GM21529 (cell line): ENCODE data around the gene FGF12.
"Not testable (repeated sequence)": the region's sequence is repeated elsewhere in the genome, so short reads cannot be mapped to it uniquely, and the experiment has no call there.

Experiments used
- ATAC-seq: cut with Tn5 transposase; IDR thresholded peaks from one replicate; pipeline ENCODE4 v1.9.1; 2021; ENCODE audit not compliant: unreplicated experiment

Gene FGF12

DNA sequence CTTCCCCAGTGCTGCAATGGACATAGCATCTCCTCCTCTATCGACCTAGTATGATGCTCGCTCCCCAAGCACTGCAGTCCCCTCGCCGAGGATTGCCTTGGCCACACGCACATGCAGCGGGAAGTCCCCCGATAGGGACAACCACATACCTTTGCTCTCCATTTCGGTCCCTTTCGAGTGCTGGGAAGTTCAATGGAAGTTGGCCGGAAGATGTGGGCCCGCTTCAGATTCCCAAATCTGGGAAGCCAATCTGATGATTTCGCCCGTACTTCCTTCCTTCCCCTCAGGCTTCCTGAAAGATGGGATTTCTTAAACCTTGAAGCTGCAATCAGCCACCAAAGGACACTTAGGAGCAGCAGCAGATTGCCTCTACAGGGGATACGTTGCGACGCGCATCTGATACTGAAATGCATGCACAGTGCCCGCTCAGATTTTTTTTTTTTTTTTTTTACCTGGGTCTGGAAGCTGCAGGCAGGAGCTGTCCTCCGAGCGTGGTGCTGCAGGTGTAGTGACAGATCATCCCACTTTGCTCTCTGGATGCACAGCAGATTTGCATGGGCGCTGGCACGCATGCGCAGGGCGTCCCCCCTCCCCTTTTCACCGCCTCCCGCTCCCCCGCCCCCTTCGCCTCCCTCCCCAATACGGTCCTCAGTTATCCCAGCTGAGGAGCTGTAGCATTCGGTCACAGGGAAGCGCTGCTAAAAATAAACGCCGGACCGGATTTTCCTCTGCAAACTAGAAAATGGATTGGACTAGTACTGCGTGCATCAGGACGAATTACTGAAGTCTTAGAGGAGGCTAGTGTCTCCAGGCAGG is at the start of gene FGF12:
FGF12 (minus strand) TSS at position 510 of the 816 bp plus-strand sequence.
- no peak for ATAC-seq

DNA sequence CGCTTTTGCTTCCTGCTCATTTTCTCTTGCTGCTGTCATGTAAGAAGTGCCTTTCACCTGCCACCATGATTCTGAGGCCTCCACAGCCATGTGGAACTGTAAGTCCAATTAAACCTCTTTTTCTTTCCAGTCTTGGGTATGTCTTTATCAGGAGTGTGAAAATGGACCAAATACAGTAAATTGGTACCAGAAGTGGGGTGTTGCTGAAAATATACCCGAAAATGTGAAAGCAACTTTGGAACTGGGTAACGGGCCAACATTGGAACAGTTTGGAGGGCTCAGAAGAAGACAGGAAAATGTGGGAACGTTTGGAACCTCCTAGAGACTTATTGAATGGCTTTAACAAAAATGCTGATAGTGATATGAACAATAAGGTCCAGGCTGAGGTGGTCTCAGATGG is 47.0 kb upstream of the FGF12 start:
- ATAC-seq, result not testable (repeated sequence)

DNA sequence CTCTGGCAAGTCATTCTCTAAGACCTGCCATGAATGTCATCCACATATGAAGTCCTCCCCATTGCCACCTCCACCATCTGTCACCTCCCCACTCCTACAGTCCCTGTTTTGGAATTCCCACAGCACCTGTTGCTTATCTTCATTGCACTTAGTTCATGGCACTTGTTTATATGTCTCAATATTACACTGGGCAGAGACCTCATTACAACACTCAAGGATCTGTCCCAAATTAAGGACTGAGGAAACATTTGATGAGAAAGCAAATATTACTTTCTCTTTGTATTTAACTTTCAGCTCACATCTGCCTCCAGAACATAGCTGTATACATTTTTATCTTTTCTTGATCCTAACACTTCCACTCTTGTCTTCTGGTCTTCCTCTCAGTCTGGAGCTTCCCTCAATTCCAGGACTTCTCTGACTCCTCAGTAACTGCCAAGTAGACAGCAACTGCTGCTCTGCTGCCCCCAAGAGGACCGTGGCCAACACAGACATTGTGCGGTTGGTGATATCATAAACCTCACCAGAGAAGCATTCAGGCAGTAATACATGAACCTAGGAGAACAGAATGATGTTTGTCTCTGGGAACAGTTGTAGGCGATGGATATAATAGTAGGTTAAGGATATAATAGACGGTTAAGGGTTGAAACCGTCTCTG is 45.0 kb upstream of the FGF12 start:
- no peak for ATAC-seq

DNA sequence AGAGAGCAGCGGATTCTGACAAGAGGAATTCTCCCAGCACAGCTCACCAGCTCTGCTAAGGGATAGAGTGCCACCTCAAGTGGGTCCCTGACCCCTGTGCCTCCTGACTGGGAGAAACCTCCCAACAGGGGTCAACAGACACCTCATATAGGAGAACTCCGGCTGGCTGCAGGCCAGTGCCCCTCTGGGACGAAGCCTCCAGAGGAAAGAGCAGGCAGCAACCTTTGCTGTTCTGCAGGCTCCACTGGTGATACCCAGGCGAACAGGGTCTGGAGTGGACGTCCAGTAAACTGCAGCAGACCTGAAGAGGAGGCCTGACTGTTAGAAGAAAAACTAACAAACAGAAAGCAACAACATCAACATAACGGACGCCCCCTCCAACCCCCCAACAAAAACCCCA is 31.3 kb upstream of the FGF12 start:
- ATAC-seq, result no peak

DNA sequence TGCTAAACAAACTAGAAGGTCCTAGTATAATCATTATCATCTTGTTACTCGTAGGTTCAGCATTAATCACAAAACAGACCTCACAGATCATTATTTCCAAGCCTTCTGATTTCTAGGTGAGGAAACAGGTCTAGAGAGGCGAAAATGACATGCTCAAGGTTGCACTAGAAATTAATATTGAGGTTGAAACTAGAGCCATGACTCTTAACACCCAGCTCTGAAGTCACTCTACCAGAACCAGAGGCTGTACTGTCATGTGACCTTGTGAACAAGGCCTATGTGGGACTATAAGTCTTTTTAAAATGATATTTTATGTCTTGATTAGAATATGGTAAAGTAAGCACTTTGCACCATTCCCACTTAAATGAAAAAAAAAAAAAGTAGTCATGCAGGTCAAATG is 23.8 kb upstream of the FGF12 start:
- ATAC-seq, result no peak

DNA sequence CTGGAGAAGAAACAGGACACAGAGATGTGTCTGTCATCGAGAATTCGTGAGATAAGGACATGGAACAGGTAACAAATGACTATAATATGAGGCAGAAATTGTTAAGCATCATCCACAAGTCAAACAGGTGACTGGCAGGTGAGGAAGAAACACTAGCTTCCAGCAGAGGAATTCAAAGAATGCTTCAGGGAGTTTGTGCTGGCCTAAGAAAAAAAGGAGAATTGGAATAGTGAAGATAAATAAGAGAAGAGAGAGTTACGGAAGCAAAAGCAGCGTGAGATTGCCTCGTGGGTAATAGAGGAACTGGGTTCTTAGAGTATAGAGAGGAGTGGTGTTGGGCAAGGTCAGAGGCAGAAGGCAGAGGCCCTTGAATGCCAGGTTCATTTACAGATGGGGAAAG is 22.9 kb upstream of the FGF12 start:
- no peak for ATAC-seq

DNA sequence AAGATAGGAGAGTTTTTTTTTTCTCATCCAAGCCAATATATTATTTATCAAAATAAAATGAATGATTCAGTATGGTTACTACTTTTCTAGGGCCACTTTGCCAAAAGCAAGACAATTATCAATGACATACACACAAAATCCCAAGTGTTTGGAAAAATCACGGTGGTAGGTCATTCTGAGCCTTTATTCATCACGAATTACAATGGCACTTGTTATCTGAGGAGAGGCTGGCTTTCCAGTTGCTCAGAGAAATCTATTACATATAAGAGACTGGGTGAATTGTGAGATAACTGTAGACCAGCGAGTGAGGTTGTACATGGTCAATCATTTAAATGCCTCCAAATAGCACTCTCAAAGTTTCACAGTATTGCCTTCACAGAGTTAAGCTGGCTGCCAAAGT is 20.4 kb upstream of the FGF12 start:
- ATAC-seq, result no peak

DNA sequence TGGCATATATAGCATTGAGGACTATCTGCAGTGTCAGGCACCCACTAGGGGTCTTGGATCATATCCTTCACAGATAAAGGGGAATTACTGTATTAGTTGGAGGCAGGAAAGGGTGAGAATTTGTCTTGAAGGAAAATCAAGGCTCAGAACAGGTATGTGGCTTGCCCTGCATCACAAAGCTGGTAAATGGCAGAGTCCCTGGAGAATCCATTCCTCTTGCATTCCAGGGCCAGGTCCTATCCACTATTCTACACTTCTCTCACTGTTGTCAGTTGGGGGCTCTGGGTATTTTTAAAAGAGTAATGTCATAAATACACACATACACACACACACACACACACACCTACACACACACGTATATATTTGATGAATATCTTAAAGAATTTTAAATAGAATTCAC is 19.8 kb upstream of the FGF12 start:
- no peak for ATAC-seq

DNA sequence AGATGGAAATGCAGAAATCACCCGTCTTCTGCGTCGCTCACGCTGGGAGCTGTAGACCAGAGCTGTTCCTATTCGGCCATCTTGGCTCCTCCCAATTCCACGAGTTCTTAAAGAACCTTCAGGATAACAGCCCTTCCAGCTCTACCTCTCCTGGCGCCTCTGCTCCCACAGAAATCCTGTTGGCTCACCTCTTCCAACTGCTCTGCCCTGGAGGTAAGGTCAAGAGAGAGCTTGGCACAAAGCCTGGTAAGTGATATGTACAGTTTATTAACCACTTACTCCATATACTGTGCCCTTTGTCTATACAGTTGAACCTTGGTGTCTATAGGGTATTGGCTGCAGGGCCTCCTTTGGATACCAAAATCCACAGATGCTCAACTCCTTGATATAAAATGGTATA is 17.8 kb upstream of the FGF12 start:
- ATAC-seq, result no peak

DNA sequence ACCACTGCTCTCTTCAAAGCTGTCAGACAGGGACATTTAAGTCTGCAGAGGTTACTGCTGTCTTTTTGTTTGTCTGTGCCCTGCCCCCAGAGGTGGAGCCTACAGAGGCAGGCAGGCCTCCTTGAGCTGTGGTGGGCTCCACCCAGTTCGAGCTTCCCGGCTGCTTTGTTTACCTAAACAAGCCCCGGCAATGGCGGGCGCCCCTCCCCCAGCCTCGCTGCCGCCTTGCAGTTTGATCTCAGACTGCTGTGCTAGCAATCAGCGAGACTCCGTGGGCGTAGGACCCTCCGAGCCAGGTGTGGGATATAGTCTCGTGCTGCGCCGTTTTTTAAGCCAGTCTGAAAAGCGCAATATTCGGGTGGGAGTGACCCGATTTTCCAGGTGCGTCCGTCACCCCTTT is 17.3 kb upstream of the FGF12 start:
- not testable (repeated sequence) for ATAC-seq

DNA sequence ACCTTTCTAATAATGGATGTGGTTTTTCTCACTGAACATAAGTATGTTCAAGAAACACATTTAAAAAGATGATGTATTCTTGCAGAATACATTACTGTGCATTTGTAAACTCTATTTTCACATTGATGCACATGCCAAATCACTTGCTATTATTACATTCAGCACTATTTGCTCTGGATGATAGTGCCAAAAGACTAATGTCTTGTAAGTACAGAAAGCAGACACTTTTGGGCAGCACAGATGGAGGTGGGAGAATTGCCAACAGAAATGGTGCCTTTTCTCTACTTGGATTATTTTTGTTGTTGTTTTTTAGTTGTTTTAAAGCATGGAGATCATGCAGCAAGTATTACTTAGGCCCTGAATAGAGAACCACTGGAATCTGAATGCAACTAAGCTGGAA is 10.2 kb upstream of the FGF12 start:
- ATAC-seq, result no peak

DNA sequence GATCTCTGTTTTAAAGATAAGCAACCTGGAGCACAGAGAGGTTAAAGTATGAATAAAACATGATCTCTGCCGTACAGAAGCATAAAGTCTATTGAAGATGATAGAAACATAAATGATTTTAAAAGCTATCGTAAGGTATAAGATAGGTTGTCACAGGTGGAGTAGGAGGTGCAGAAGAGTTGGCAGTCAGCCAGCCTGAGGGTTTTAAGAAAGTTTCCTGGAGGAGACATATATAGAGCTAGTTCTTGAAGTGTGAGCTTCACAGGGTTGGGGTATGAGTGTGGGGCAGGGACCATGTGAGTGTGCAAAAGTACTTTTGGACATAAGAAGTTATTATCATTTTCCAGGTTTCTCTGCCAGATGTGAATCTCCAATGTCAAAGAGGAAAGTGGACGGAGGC is 3.9 kb upstream of the FGF12 start:
- no peak for ATAC-seq

DNA sequence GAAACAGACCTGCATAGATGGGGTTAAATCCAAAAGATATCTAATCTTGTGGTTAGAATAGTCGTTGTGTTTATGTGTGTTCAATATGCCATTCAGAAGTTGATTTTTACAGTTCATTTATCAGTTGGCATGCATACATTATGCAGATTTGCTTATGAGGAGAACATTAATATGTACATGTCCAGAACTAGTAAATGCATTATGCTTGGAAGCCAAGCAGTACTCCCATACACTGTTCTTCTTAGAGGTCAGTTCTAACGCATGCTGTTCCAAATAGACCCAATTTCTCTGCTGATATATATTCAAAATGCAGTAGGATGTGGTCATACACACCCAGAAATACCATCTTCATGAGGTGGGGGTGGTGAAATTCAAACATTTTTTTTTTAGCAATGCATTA is 956 bp downstream of the FGF12 start:
- no peak for ATAC-seq

DNA sequence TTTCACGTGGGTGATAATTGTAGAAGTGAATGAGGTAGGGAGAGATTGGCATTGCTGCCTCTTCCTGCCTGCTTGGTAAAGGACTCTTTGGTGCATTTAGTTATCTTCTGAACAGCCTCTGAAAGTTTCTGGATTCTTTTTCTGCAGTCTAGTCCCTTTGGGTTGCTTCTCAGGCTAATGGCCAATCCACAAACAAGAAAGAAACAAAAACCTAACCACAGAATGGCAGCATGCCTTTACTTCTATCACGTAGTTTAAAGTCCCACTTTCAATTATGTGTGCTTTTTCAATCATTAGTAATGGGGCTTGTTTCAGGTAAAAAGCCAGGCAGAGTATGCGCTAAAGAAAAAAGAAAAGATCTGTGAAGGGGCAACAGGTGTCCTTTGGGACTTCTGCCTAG is 7.4 kb downstream of the FGF12 start:
- ATAC-seq, result no peak

DNA sequence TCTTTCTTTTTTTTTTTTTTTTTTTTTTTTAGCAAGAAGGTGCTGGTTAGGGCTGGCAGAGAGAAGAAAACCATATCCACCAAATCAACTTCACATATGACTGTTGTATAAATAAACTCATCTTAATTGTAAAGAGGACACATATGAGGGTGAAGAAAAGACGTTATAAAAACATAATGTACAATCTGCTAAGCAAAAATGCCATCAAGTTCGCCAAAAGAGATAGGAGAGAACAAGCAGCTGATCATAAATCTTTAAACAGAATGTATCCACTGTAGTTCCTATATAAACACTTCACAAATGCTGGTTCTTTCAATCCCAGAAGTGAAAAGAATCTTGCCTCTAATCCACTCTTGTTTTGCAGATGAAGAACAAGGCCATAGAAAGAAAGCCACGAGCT is 9.2 kb downstream of the FGF12 start:
- no peak for ATAC-seq

DNA sequence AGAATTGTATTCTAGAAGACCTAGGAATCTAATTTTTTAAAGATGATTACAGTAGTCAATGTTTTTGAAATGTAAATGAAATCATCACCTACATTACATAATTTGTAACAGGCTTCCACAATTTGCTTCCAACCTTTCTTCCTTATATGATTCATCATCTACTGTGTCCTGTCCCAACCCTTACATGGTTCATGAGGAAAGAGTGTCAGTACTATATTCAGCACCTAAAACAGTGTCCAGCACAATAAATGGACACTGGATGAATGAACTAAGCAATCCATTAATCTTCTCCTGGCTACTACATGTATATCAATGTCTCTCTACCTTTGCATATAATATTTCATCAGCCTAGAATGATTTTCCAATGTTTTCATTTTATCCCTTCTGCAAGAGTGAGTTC is 12.2 kb downstream of the FGF12 start:
- ATAC-seq, result no peak

DNA sequence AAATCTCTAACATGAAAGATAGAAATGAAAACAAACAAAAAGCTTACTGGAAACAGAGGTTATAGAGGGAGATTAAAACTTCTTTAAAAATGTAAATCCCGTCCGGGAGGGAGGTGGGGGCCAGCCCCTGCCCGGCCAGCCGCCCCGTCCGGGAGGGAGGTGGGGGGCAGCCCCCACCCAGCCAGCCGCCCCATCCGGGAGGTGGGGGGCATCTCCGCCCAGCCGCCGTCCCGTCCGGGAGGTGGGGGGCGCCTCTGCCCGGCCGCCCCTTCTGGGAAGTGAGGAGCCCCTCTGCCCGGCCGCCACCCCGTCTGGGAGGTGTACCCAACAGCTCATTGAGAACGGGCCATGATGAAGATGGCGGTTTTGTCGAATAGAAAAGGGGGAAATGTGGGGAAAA is 16.2 kb downstream of the FGF12 start:
- ATAC-seq, result not testable (repeated sequence)

DNA sequence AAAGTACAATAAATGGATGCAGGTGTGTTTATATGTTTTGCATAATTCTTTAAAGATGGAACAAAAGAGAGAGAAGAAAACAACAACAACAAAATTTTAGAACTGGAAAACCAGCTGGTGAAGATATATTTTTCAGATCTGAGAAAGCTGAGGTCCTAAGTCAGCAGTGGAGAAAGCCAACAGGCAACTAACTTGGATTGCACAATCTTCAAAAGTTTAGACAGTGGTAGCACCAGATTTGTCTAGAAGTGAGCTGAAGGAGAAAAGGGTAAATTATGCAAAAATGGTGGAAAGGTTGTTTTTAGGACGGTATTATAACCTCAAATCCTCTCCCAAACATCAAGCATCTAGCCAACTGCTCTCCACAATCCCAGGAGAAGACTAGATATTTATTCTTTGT is 17.0 kb downstream of the FGF12 start:
- no peak for ATAC-seq

DNA sequence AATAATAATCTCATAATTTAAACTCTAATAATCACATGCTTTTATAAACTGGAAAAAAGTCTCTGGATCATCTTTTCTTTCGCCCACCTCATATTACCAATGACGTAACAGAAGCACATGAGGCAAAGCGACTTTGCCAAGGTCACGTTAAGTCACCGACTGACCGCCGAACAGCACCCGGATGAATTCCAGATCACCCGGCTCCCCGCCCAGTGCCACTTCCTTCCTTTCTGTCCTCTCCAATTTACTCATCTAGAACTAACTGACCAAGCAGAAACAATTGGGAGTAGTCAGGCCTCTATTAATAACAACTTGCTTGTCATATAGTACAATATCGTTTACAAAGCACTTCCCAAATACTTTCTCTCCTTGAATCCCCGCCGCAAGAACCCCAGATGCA is 21.1 kb downstream of the FGF12 start:
- no peak for ATAC-seq

DNA sequence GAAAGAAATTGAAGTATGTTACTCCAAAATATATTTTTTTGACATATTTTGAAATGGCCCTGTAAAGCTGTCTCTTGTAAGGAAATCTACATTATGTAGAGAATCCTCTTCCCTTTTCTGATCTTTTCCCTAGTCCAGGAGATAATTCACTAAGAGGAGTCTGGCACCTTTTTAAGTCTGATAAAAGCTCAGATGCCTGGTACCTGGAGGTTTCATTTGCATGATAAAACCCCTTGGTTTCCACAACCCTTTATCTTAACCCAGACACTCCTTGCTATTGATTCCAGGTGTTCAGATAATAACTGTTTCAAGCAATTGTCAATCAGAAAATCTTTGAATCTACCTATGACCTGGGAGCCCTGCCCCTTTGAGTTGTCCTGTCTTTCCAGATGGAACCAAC is 26.5 kb downstream of the FGF12 start:
- no peak for ATAC-seq

DNA sequence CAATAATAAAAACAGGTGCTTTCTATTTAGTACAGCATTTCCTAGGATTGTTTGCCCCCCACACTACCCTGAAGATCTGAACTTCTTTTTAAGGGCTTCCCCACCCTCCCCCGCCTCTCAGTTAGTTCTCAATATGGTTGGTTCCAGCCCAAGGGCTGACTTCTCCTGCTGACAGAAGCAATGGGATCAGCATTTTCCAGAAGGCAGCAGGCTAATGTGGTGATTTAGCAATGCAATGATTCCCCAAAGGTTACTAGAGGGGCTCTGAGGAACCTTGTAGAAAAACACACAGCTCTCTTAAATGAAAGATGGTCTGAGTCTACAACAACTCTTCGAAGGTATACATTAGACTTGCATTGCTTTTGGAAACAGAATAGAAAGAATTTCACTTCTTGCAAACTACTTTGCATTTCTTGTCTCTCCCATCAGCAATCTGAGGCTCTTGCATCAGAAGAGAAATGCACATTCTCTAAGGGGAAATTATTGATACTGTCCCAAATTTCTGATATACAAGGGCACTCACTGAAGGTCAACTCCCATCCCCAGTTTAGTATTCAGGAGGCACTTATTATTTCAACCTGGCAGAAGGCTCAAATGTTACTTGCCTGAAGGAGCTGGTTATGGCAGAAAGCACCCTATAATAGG is 30.3 kb downstream of the FGF12 start:
- no peak for ATAC-seq

DNA sequence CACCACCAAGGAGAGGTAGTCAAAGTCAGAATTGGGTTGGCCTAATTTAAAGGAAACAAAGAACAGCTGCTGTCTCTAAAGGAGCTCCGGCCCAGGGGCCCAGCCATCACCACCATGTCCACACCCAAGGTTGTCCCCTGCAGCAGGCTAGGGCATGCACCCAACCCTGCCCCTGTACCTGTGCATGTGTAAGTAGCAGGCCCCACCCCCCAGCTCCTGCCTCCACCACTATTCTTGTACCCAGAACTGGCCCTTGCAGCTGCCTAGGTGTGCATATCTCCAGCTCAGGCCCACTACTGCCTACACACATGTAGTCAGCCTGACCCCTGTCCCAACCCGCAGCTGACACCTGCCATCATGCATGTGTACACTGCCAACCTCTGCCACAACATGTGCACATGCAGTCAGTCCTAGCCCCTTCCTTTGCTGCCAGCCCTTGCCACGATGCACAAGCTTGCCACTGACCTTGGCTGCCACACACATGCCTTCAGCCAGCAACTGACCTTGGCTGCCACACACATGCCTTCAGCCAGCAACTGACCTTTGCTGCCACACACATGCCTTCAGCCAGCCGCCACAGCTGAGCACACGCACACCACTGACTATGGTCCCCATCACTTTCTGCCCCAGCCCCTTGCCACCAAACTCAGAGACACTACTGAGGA is 39.7 kb downstream of the FGF12 start:
- ATAC-seq, result no peak
